Measurements from ENCODE around the gene TMEM201. TPM values are rescaled to one million over a fixed set of nuclear protein-coding genes. Genes with fewer than 3 reads are reported as not detected.

Gene TMEM201
- total and polyA plus RNA-seq, 2 donors (not counting 3 experiments of a cell fraction or from before 2014, with no cell fraction given): 8.3 to 24.8 TPM

- Histone ChIP-seq H3K27ac (ENCODE audit: insufficient read depth, low read depth, low read length) (no peak overlapping the region), H3K9me1 (replicated peaks; ENCODE audit: control insufficient read depth, extremely low read depth, insufficient read depth, low read length) (no peaks in the 10 kb centered on the region), H3K27me3 (ENCODE audit: control insufficient read depth in 2 of 2, insufficient read depth in 2 of 2, low read length in 2 of 2) (peaks cover 33 to 39% of the 10 kb centered on the region in 2 experiments), H3K9me3 (replicated peaks; ENCODE audit: control insufficient read depth, insufficient read depth, low read length) (no peaks in the 10 kb centered on the region), H3K36me3 (ENCODE audit: control insufficient read depth in 2 of 2, extremely low read depth in 1 of 2, insufficient read depth in 2 of 2, low read length in 2 of 2) (no peaks in the 10 kb centered on the region), H4K20me1 (replicated peaks; ENCODE audit: control insufficient read depth, extremely low read depth, insufficient read depth, low read length) (no peaks in the 10 kb centered on the region), H2AFZ (ENCODE audit: low read depth, low read length) (peak overlapping the region; percentile 33), H3K9ac (replicated peaks; ENCODE audit: extremely low read depth, insufficient read depth, low read length) (no peak overlapping the region), H3K4me1 (ENCODE audit: control insufficient read depth, extremely low read depth, insufficient read depth, low read length) (peaks cover 7% of the 10 kb centered on the region), H3K4me3 (replicated peaks in 1 of 3; ENCODE audit: insufficient read depth in 1 of 3, low read depth in 1 of 3, low read length in 3 of 3) (peak overlapping the region in 1 of 3 experiments; percentile 12), H3K79me2 (ENCODE audit: control insufficient read depth, insufficient read depth, low read length) (no peaks in the 10 kb centered on the region), H3K4me2 (ENCODE audit: insufficient read depth, low read length) (peak overlapping the region; percentile 55)
- DNase-seq (ENCODE audit: low read depth, low spot score): no peak
- BruUV-seq (replicated peaks): no TSS peak
- ChIA-PET CTCF (interaction anchor here (0.6 to 1.2 kb wide), 4 partner anchors 25 to 1082 kb away, joined by 3 to 4 read pairs (median 3); no protein-coding TSS in a partner anchor), POLR2A (no interaction called here)
- dilution Hi-C loops (cut with MboI; ENCODE audit: extremely low pct_ligation_motif_present, low sequenced_read_pairs): no loop called here
- TF ChIP-seq POLR2AphosphoS5 (IDR thresholded peaks at IDR 0.05; ENCODE audit: insufficient read depth, low read depth, low read length) (no peak), FOS (IDR thresholded peaks at IDR 0.05; ENCODE audit: borderline replicate concordance, insufficient read depth, low read length) (no peak), POLR2A (IDR thresholded peaks at IDR 0.05; ENCODE audit: low read depth, low read length) (no peak), MYC (IDR thresholded peaks at IDR 0.05; ENCODE audit: low read depth, low read length) (no peak), GATA2 (IDR thresholded peaks at IDR 0.05; ENCODE audit: insufficient read depth, insufficient read length, low read depth, low read length) (no peak), JUN (IDR thresholded peaks at IDR 0.05; ENCODE audit: borderline replicate concordance, insufficient read depth, insufficient read length, low read depth) (no peak), EZH2 (IDR thresholded peaks at IDR 0.05; ENCODE audit: borderline replicate concordance, low read depth, low read length, severe bottlenecking) (no peak)
- TF ChIP-seq, protein P1, sequence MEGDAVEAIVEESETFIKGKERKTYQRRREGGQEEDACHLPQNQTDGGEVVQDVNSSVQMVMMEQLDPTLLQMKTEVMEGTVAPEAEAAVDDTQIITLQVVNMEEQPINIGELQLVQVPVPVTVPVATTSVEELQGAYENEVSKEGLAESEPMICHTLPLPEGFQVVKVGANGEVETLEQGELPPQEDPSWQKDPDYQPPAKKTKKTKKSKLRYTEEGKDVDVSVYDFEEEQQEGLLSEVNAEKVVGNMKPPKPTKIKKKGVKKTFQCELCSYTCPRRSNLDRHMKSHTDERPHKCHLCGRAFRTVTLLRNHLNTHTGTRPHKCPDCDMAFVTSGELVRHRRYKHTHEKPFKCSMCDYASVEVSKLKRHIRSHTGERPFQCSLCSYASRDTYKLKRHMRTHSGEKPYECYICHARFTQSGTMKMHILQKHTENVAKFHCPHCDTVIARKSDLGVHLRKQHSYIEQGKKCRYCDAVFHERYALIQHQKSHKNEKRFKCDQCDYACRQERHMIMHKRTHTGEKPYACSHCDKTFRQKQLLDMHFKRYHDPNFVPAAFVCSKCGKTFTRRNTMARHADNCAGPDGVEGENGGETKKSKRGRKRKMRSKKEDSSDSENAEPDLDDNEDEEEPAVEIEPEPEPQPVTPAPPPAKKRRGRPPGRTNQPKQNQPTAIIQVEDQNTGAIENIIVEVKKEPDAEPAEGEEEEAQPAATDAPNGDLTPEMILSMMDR (IDR thresholded peaks at IDR 0.05; ENCODE audit: extremely low read depth in 1 of 2, insufficient read depth in 1 of 2, low read depth in 1 of 2, low read length in 2 of 2): no peak
- TF ChIP-seq, protein P2, sequence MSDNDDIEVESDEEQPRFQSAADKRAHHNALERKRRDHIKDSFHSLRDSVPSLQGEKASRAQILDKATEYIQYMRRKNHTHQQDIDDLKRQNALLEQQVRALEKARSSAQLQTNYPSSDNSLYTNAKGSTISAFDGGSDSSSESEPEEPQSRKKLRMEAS (IDR thresholded peaks at IDR 0.05; ENCODE audit: insufficient read depth, insufficient read length): no peak
- no peak for FAIRE-seq
- intact Hi-C loops (cut with micrococcal nuclease): no loop called here
These were observed 63.9 kb downstream of the TMEM201 start for GRCh38 chr1:9652379-9653209.
